ENCODE measurements around the gene PHKG2. TPM values are rescaled to one million over a fixed set of nuclear protein-coding genes. Genes with fewer than 3 reads are reported as not detected.

The PHKG2 gene
- total and polyA plus RNA-seq, 8 donors, result 18.2 to 104 (median 32.4) TPM

DNA sequence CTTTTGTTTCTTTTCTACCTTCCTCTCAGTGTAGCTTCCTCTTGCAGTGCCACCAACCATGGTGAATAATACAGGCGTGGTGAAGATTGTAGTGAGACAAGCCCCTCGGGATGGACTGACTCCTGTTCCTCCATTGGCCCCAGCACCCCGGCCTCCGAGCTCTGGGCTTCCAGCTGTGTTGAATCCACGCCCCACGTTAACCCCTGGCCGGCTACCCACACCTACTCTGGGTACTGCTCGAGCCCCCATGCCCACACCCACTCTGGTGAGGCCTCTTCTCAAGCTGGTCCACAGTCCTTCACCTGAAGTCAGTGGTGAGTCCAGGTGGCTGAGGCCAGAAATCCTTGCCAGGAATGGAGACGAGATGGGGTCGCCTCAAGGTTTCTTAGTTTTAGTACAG is 25.3 kb upstream of the PHKG2 start:
- peaks cover 78 to 100% (median 100%) of the 10 kb centered on the region in 4 donors for H3K36me3 ChIP-seq
- H3K4me3 ChIP-seq, result no peak overlapping the region
- 84 to 92% (median 88%) methylated on average over 10 of the region's 10 CpGs for WGBS, 5 donors
- no peaks in the 10 kb centered on the region for H3K27me3 ChIP-seq
- intact Hi-C loops (cut with DNase I; ENCODE audit: low total_unique reads), result no loop called here
- TF ChIP-seq, protein P1, sequence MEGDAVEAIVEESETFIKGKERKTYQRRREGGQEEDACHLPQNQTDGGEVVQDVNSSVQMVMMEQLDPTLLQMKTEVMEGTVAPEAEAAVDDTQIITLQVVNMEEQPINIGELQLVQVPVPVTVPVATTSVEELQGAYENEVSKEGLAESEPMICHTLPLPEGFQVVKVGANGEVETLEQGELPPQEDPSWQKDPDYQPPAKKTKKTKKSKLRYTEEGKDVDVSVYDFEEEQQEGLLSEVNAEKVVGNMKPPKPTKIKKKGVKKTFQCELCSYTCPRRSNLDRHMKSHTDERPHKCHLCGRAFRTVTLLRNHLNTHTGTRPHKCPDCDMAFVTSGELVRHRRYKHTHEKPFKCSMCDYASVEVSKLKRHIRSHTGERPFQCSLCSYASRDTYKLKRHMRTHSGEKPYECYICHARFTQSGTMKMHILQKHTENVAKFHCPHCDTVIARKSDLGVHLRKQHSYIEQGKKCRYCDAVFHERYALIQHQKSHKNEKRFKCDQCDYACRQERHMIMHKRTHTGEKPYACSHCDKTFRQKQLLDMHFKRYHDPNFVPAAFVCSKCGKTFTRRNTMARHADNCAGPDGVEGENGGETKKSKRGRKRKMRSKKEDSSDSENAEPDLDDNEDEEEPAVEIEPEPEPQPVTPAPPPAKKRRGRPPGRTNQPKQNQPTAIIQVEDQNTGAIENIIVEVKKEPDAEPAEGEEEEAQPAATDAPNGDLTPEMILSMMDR (IDR thresholded peaks at IDR 0.05), result no peak
- TF ChIP-seq POLR2AphosphoS5 (IDR thresholded peaks at IDR 0.05) (no peak), EP300 (IDR thresholded peaks at IDR 0.05) (no peak), POLR2A (IDR thresholded peaks at IDR 0.05) (no peak)
- peaks cover 0 to 16% (median 0%) of the 10 kb centered on the region in 4 donors for H3K4me1 ChIP-seq
- H3K27ac ChIP-seq, result no peak overlapping the region
- no peak for DNase-seq
- no peaks in the 10 kb centered on the region for H3K9me3 ChIP-seq

GRCh38 chr16:30723725-30724355 is 24.4 kb upstream of the PHKG2 start:
- 91 to 92% (median 92%) methylated on average over 12 of the region's 12 CpGs for WGBS, 5 donors
- no peak overlapping the region for H3K27ac ChIP-seq
- peaks cover 0 to 16% (median 0%) of the 10 kb centered on the region in 4 donors for H3K4me1 ChIP-seq
- H3K9me3 ChIP-seq, result no peaks in the 10 kb centered on the region
- H3K4me3 ChIP-seq, result no peak overlapping the region
- no peak for TF ChIP-seq EP300 (IDR thresholded peaks at IDR 0.05)
- no peak for TF ChIP-seq POLR2AphosphoS5 (IDR thresholded peaks at IDR 0.05)
- no peak for TF ChIP-seq POLR2A (IDR thresholded peaks at IDR 0.05)
- TF ChIP-seq, protein P1 (IDR thresholded peaks at IDR 0.05), result no peak
- H3K27me3 ChIP-seq, result no peaks in the 10 kb centered on the region
- H3K36me3 ChIP-seq, result peaks cover 71 to 98% (median 97%) of the 10 kb centered on the region in 4 donors
- DNase-seq, result no peak
- intact Hi-C loops (cut with DNase I; ENCODE audit: low total_unique reads), result no loop called here

- H3K27me3 ChIP-seq, result no peaks in the 10 kb centered on the region
- intact Hi-C loops (cut with DNase I; ENCODE audit: low total_unique reads), result no loop called here
- TF ChIP-seq POLR2A (IDR thresholded peaks at IDR 0.05), result no peak
- TF ChIP-seq, protein P1 (IDR thresholded peaks at IDR 0.05), result no peak
- TF ChIP-seq EP300 (IDR thresholded peaks at IDR 0.05), result no peak
- no peak for TF ChIP-seq POLR2AphosphoS5 (IDR thresholded peaks at IDR 0.05)
- H3K27ac ChIP-seq, result peak overlapping the region in 3 of 5 donors; percentile 10 to 67 (median 39)
- H3K9me3 ChIP-seq, result no peaks in the 10 kb centered on the region
- no peak for DNase-seq
- WGBS, 5 donors, result 77 to 83% (median 79%) methylated on average over 23 of the region's 23 CpGs
- no peak overlapping the region for H3K4me3 ChIP-seq
- peaks cover 0 to 16% (median 0%) of the 10 kb centered on the region in 4 donors for H3K4me1 ChIP-seq
- H3K36me3 ChIP-seq, result peaks cover 71 to 98% (median 97%) of the 10 kb centered on the region in 4 donors
These were observed 23.4 kb upstream of the PHKG2 start for GRCh38 chr16:30724641-30725417.

DNA sequence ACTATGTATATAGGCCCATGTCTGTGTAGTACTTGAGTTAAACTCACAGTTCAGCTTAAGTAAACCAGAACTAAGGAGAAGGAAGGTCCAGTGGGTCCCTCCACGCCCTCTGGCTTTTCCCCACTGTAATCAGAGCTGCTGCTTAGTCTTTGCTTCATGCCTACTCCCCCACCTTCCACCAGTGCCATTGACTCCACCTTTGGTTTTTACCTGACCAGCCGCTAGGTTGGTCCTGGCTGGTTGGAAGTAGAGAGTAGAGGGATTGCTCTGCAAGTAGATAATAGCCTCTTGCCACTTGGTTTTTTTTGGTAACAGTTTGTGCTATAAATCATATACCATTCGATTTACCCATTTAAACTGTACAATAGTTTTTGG is 22.8 kb upstream of the PHKG2 start:
- WGBS, 5 donors, result 85 to 97% (median 92%) methylated on average over 3 of the region's 3 CpGs
- no peak for DNase-seq
- intact Hi-C loops (cut with DNase I; ENCODE audit: low total_unique reads), result no loop called here
- peaks cover 0 to 16% (median 0%) of the 10 kb centered on the region in 4 donors for H3K4me1 ChIP-seq
- TF ChIP-seq, protein P1 (IDR thresholded peaks at IDR 0.05), result no peak
- TF ChIP-seq EP300 (IDR thresholded peaks at IDR 0.05) (no peak), POLR2A (IDR thresholded peaks at IDR 0.05) (no peak), POLR2AphosphoS5 (IDR thresholded peaks at IDR 0.05) (no peak)
- no peaks in the 10 kb centered on the region for H3K9me3 ChIP-seq
- no peak overlapping the region for H3K4me3 ChIP-seq
- H3K36me3 ChIP-seq, result peaks cover 71 to 98% (median 97%) of the 10 kb centered on the region in 4 donors
- H3K27ac ChIP-seq, result peak overlapping the region in 3 of 5 donors; percentile 10 to 67 (median 39)
- H3K27me3 ChIP-seq, result no peaks in the 10 kb centered on the region
